Kidney (tissue), 14 donors: ENCODE data around the gene ZKSCAN1. TPM values are rescaled to one million over a fixed set of nuclear protein-coding genes. Genes with fewer than 3 reads are reported as not detected.
A peak's percentile ranks its signal among the peaks of the same experiment; 100 is the strongest.

Experiments used
- DNase-seq, 5 donors: peaks; one replicate each; pipeline ENCODE4 v3.0.0-alpha.2; 2013 to 2020
- FAIRE-seq: peaks from 2 replicates; lab custom pipeline; 2012; peaks lifted over from hg19 to GRCh38; lab: Jason Lieb, UNC
- H3K27ac ChIP-seq, 2 donors: one replicate each; pipeline ENCODE4 v1.7.0; 2013; ENCODE audit warnings: low read depth in 2 of 2, low read length in 2 of 2, inconsistent platforms in 1 of 2
- H3K27me3 ChIP-seq: one replicate; pipeline ENCODE4 v1.7.1; 2013; ENCODE audit warnings: low read length, inconsistent platforms; ENCODE audit not compliant: control insufficient read depth, insufficient read depth
- H3K36me3 ChIP-seq, 3 donors: one replicate each; pipeline versions ENCODE4 v1.7.0 to v1.7.1; 2013; ENCODE audit warnings: low read length in 3 of 3, control low read depth in 1 of 3, inconsistent platforms in 1 of 3; ENCODE audit not compliant: insufficient read depth in 3 of 3, control insufficient read depth in 2 of 3
- H3K4me1 ChIP-seq, 3 donors: one replicate each; pipeline versions ENCODE4 v1.7.0 to v1.7.1; 2013; ENCODE audit warnings: low read length in 3 of 3, inconsistent platforms in 1 of 3, low read depth in 1 of 3; ENCODE audit not compliant: control insufficient read depth in 2 of 3, insufficient read depth in 2 of 3
- H3K4me3 ChIP-seq, 3 donors: one replicate each; pipeline versions ENCODE4 v1.7.0 to v1.8.1; 2013; ENCODE audit warnings: low read length in 3 of 3, control low read depth in 1 of 3, inconsistent platforms in 1 of 3
- H3K9ac ChIP-seq, 3 donors: one replicate each; pipeline versions ENCODE4 v1.7.0 to v1.7.1; 2013; ENCODE audit warnings: low read length in 3 of 3, control low read depth in 1 of 3, inconsistent platforms in 1 of 3
- H3K9me3 ChIP-seq, 3 donors: one replicate each; pipeline versions ENCODE4 v1.7.0 to v1.7.1; 2013; ENCODE audit warnings: low read length in 3 of 3, control low read depth in 1 of 3, inconsistent platforms in 1 of 3; ENCODE audit not compliant: control insufficient read depth in 2 of 3, insufficient read depth in 1 of 3
- intact Hi-C: fragments of 100-400 bp; cut with DNase I; formaldehyde crosslinking; loops from one replicate; pipeline ENCODE4 v1.11.1; 2022
- polyA plus RNA-seq: library from polyadenylated mRNA; stranded (reverse); fragments of 350-450 nt; fragmentation: Illumina TruSeq; extraction: RNeasy Lipid Tissue Mini Kit (QIAGEN cat#74804); gene quantifications from one replicate; pipeline ENCODE4 v1.2.3, GENCODE V29; 2014; ENCODE audit warnings: low read depth, low replicate concordance; ENCODE audit not compliant: insufficient read depth
- total RNA-seq: library from RNA; stranded (reverse); fragmentation: NEBNext Ultra II Directional; extraction: Animal tissue kit (Norgen Biotek cat#: 25700); gene quantifications from one replicate; pipeline ENCODE4 v1.2.1, GENCODE V29; 2021
- TF ChIP-seq, protein P1 (sequence below): IDR thresholded peaks from 3 replicates; pipeline ENCODE4 v1.5.1; 2012; ENCODE audit warnings: mild to moderate bottlenecking, moderate library complexity, borderline replicate concordance; ENCODE audit not compliant: insufficient read depth; ENCODE audit errors: extremely low read depth
- donor health status: control.
- donor health status: control.
- donor health status: control.
- donor health status: control.
- donor health status: control.
- donor health status: DM: yes; HTN: yes; CAD: no.
- donor health status: Normal renal cell carcinoma (clear cell type).

ZKSCAN1 gene
- total and polyA plus RNA-seq, 2 donors from 2014 or later = 7.7 to 76.6 TPM

DNA sequence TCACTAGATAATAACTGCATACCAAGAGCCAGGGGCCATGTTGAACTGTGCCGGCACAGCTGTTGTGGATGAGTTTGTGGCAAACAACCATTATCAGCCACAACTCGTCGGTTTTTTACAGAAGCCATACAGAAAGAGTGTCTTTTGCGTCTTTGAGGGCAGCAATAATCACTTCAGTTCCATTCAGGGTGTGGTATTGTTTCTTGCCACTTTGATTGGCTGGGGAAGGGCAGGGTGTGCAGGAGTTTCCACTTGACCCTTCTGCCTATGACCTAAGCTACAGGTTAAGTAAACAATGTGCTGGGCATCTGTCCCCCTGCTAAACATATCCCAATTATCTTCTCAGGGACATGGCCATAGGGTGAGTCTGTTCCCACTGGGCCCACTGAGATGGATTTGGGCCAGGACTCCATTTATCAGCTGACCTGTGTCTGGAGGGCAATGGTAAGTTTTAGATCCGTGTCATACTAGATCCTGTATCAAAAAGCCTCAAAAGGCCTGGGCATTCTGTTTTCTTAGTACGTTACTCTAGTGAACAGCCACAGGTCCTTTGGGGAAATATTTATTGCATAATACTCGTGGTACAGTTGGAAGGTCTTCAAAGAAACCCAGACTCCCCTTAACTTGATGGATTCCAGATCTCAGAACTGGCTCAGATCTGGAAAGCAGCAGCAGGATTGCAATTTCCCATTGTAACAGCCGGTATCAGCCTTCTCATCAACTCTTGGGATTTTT, 50.2 kb downstream of the ZKSCAN1 start:
- Histone ChIP-seq H3K27me3 (no peaks in the 10 kb centered on the region), H3K27ac (no peak overlapping the region), H3K4me1 (no peaks in the 10 kb centered on the region), H3K4me3 (no peak overlapping the region), H3K36me3 (peaks cover 21 to 39% (median 23%) of the 10 kb centered on the region in 3 donors), H3K9ac (no peak overlapping the region), H3K9me3 (peaks cover 2 to 6% (median 2%) of the 10 kb centered on the region in 3 donors)
- TF ChIP-seq, protein P1, sequence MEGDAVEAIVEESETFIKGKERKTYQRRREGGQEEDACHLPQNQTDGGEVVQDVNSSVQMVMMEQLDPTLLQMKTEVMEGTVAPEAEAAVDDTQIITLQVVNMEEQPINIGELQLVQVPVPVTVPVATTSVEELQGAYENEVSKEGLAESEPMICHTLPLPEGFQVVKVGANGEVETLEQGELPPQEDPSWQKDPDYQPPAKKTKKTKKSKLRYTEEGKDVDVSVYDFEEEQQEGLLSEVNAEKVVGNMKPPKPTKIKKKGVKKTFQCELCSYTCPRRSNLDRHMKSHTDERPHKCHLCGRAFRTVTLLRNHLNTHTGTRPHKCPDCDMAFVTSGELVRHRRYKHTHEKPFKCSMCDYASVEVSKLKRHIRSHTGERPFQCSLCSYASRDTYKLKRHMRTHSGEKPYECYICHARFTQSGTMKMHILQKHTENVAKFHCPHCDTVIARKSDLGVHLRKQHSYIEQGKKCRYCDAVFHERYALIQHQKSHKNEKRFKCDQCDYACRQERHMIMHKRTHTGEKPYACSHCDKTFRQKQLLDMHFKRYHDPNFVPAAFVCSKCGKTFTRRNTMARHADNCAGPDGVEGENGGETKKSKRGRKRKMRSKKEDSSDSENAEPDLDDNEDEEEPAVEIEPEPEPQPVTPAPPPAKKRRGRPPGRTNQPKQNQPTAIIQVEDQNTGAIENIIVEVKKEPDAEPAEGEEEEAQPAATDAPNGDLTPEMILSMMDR = no peak
- intact Hi-C loops = no loop called here
- DNase-seq (peak in 2 of 5 donors; percentile 62 to 84), FAIRE-seq (no peak)

- Histone ChIP-seq H3K9ac (no peak overlapping the region), H3K27me3 (no peaks in the 10 kb centered on the region), H3K27ac (no peak overlapping the region), H3K4me3 (no peak overlapping the region), H3K4me1 (no peaks in the 10 kb centered on the region), H3K36me3 (peaks cover 32 to 45% (median 34%) of the 10 kb centered on the region in 3 donors), H3K9me3 (peaks cover 9 to 20% (median 11%) of the 10 kb centered on the region in 3 donors)
- TF ChIP-seq, protein P1 = no peak
- no peak for DNase-seq
- FAIRE-seq = no peak
- intact Hi-C loops = no loop called here
These were observed 51.6 kb downstream of the ZKSCAN1 start for GRCh38 chr7:100066953-100067352.

DNA sequence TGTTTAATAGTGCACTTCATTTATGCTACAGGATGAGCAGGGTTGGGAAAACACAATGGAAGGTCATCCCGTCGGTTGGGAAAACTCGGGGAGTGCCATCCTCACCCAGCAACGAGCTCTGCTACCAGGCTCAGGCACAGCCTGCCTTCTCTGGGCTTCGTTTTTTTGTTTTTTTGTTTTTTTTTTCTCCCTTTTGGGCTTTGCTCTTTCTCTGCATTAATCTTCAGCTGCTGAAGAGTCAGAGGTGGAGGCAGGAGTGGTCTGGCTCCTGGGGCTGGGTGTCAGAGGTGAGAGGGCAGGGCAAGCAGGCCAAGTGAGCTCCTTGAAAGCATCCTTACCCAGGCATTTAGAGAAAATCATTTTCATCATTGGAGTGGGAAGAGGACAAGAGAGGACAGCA, 54.6 kb downstream of the ZKSCAN1 start:
- DNase-seq (no peak), FAIRE-seq (no peak)
- no peak overlapping the region for H3K9ac ChIP-seq
- H3K27me3 ChIP-seq = no peaks in the 10 kb centered on the region
- H3K27ac ChIP-seq = no peak overlapping the region
- TF ChIP-seq, protein P1 = no peak
- peaks cover 41 to 59% (median 43%) of the 10 kb centered on the region in 3 donors for H3K36me3 ChIP-seq
- intact Hi-C loops = no loop called here
- peaks cover 11 to 26% (median 14%) of the 10 kb centered on the region in 3 donors for H3K9me3 ChIP-seq
- H3K4me1 ChIP-seq = no peaks in the 10 kb centered on the region
- H3K4me3 ChIP-seq = no peak overlapping the region
